Measurements from ENCODE around the gene GGNBP2. TPM values are rescaled to one million over a fixed set of nuclear protein-coding genes. Genes with fewer than 3 reads are reported as not detected.

GGNBP2 gene
- polyA plus RNA-seq, 1 of the 3 experiments (the other 2 are of a cell fraction): 79.3 TPM

GRCh38 chr17:36597866-36598777 lies 53.4 kb downstream of the GGNBP2 start:
- no peak overlapping the region for H2AFZ ChIP-seq (ENCODE audit: low read depth)
- WGBS (ENCODE audit: low lambda C conversion rate): 90% methylated on average over 9 of the region's 11 CpGs
- no peaks in the 10 kb centered on the region for H3K27me3 ChIP-seq (ENCODE audit: insufficient read depth)
- peaks cover 10% of the 10 kb centered on the region for H3F3A ChIP-seq (replicated peaks; ENCODE audit: insufficient read depth)
- H3K9me2 ChIP-seq: no peaks in the 10 kb centered on the region
- ChIA-PET CTCF (interaction anchor here (1.0 to 1.4 kb wide), 2 partner anchors 27 to 31 kb away, joined by 3 read pairs; no protein-coding TSS in a partner anchor), POLR2A (no interaction called here)
- H3K4me3 ChIP-seq (ENCODE audit: low read depth in 2 of 2, low read length in 1 of 2): no peak overlapping the region
- DNase-seq: no peak
- peaks cover 19% of the 10 kb centered on the region; the same call in 1 of the 2 replicates for H3K79me2 ChIP-seq (ENCODE audit: insufficient read depth)
- no peaks in the 10 kb centered on the region for H3K9me3 ChIP-seq
- no peaks in the 10 kb centered on the region for H4K20me1 ChIP-seq (ENCODE audit: insufficient read depth)
- no peak overlapping the region for H3K9ac ChIP-seq
- H3K36me3 ChIP-seq (replicated peaks in 1 of 2; ENCODE audit: control insufficient read depth in 1 of 2, insufficient read depth in 2 of 2, low read length in 1 of 2): peaks cover 0 to 11% of the 10 kb centered on the region in 2 experiments
- H3K4me2 ChIP-seq: no peak overlapping the region
- peaks cover 0 to 19% of the 10 kb centered on the region in 2 experiments; a peak in 1 of 4 replicates for H3K4me1 ChIP-seq (ENCODE audit: control insufficient read depth in 1 of 2, insufficient read depth in 2 of 2, low read depth in 1 of 2, low read length in 1 of 2)
- TF ChIP-seq PBX3 (IDR thresholded peaks at IDR 0.05) (no peak), MXI1 (IDR thresholded peaks at IDR 0.05; ENCODE audit: low read depth, low read length) (no peak), ZBTB33 (IDR thresholded peaks at IDR 0.05; ENCODE audit: borderline replicate concordance, low read depth) (no peak), EP300 (IDR thresholded peaks at IDR 0.05; ENCODE audit: borderline replicate concordance in 1 of 2, low read depth in 1 of 2, low read length in 1 of 2) (no peak), YY1 (IDR thresholded peaks at IDR 0.05; ENCODE audit: low read depth) (no peak), SMC3 (IDR thresholded peaks at IDR 0.05; ENCODE audit: low read depth, low read length) (no peak), USF1 (IDR thresholded peaks at IDR 0.05; ENCODE audit: borderline replicate concordance, low read depth) (no peak)
- no peak overlapping the region for H3K27ac ChIP-seq (ENCODE audit: low read depth in 2 of 2, low read length in 1 of 2)

- Histone ChIP-seq H3K9ac (no peak overlapping the region), H3F3A (replicated peaks; ENCODE audit: insufficient read depth) (peaks cover 15% of the 10 kb centered on the region), H3K9me2 (no peaks in the 10 kb centered on the region), H3K79me2 (ENCODE audit: insufficient read depth) (peaks cover 23% of the 10 kb centered on the region; the same call in 1 of the 2 replicates), H3K4me1 (ENCODE audit: control insufficient read depth in 1 of 2, insufficient read depth in 2 of 2, low read depth in 1 of 2, low read length in 1 of 2) (peaks cover 0 to 19% of the 10 kb centered on the region in 2 experiments; a peak in 2 of 4 replicates), H3K4me2 (no peak overlapping the region), H3K27me3 (ENCODE audit: insufficient read depth) (no peaks in the 10 kb centered on the region), H3K36me3 (replicated peaks in 1 of 2; ENCODE audit: control insufficient read depth in 1 of 2, insufficient read depth in 2 of 2, low read length in 1 of 2) (peaks cover 0 to 11% of the 10 kb centered on the region in 2 experiments), H3K27ac (ENCODE audit: low read depth in 2 of 2, low read length in 1 of 2) (no peak overlapping the region), H2AFZ (ENCODE audit: low read depth) (no peak overlapping the region), H3K9me3 (no peaks in the 10 kb centered on the region), H3K4me3 (ENCODE audit: low read depth in 2 of 2, low read length in 1 of 2) (no peak overlapping the region), H4K20me1 (ENCODE audit: insufficient read depth) (peaks cover 3% of the 10 kb centered on the region; the same call in 1 of the 2 replicates)
- ChIA-PET POLR2A (no interaction called here), CTCF (no interaction called here)
- 88% methylated on average over 10 of the region's 13 CpGs for WGBS (ENCODE audit: low lambda C conversion rate)
- DNase-seq: no peak
- TF ChIP-seq PBX3 (IDR thresholded peaks at IDR 0.05): no peak
- TF ChIP-seq MXI1 (IDR thresholded peaks at IDR 0.05; ENCODE audit: low read depth, low read length): no peak
- TF ChIP-seq USF1 (IDR thresholded peaks at IDR 0.05; ENCODE audit: borderline replicate concordance, low read depth): no peak
- no peak for TF ChIP-seq SMC3 (IDR thresholded peaks at IDR 0.05; ENCODE audit: low read depth, low read length)
- no peak for TF ChIP-seq SIN3A (IDR thresholded peaks at IDR 0.05; ENCODE audit: borderline replicate concordance, low read depth, low read length)
- no peak for TF ChIP-seq FOSL2 (IDR thresholded peaks at IDR 0.05; ENCODE audit: borderline replicate concordance, low read depth)
- no peak for TF ChIP-seq RCOR1 (IDR thresholded peaks at IDR 0.05; ENCODE audit: low read length)
- TF ChIP-seq MEF2A (IDR thresholded peaks at IDR 0.05; ENCODE audit: borderline replicate concordance, low read depth): no peak
- no peak for TF ChIP-seq EP300 (IDR thresholded peaks at IDR 0.05; ENCODE audit: borderline replicate concordance in 1 of 2, low read depth in 1 of 2, low read length in 1 of 2)
- no peak for TF ChIP-seq ZBTB33 (IDR thresholded peaks at IDR 0.05; ENCODE audit: borderline replicate concordance, low read depth)
- TF ChIP-seq TCF12 (IDR thresholded peaks at IDR 0.05): no peak
- TF ChIP-seq, protein P1, sequence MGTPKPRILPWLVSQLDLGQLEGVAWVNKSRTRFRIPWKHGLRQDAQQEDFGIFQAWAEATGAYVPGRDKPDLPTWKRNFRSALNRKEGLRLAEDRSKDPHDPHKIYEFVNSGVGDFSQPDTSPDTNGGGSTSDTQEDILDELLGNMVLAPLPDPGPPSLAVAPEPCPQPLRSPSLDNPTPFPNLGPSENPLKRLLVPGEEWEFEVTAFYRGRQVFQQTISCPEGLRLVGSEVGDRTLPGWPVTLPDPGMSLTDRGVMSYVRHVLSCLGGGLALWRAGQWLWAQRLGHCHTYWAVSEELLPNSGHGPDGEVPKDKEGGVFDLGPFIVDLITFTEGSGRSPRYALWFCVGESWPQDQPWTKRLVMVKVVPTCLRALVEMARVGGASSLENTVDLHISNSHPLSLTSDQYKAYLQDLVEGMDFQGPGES (IDR thresholded peaks at IDR 0.05; ENCODE audit: low read depth, low read length): no peak
Measured at GRCh38 chr17:36598951-36599401, 54.3 kb downstream of the GGNBP2 start.
